NCI-H2171 (cell line): ENCODE results near the gene TFAP2D.

ENCODE experiments used
- DNase-seq: peaks from one replicate; lab custom pipeline; 2025; lab: John Stamatoyannopoulos, UW

Gene TFAP2D

DNA sequence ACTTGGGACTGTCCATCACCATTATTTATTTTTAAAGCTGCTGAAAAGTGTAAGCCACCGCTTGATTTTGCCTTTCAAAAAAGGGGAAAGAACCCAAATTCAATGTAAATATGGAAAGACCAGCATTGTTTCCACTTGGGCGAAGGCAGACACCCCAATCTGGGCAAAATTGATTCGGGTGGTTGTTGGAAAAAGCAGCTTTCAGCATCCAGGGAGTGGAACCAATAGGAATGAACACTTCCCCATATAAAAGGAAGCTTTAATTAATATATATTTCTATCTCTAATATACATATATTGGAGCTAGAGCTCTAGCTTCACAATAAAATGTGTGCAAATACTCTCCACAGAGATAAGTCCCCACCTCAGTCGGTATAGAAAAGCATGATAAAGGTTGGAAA, at the start of gene TFAP2D:
Gene TFAP2D (plus strand): TSS at position 301 of the 400 bp plus-strand sequence. CDS start 530 bp downstream, outside the sequence.
- DNase-seq: no peak

DNA sequence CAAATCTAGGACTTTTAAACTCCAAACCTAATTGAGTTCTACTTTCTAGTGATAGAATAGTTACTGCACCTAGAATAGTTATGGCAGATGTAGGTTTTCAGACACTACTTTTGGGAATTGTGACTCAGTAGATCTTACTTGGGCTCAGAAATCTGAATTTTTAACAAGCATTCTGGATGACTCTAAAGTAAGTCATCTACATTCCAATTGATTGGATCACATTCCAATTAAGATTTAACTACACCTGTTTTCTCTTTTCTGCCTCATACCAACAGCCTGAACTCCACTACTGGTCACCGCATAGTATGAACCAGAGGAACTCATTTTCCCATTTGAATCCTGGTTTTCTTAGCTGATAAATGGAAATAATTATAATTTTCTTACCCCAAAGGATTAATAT, 49.5 kb upstream of the TFAP2D start:
- no peak for DNase-seq

- DNase-seq: no peak
Observed at GRCh38 chr6:50666089-50666488, 47.2 kb upstream of the TFAP2D start.

DNA sequence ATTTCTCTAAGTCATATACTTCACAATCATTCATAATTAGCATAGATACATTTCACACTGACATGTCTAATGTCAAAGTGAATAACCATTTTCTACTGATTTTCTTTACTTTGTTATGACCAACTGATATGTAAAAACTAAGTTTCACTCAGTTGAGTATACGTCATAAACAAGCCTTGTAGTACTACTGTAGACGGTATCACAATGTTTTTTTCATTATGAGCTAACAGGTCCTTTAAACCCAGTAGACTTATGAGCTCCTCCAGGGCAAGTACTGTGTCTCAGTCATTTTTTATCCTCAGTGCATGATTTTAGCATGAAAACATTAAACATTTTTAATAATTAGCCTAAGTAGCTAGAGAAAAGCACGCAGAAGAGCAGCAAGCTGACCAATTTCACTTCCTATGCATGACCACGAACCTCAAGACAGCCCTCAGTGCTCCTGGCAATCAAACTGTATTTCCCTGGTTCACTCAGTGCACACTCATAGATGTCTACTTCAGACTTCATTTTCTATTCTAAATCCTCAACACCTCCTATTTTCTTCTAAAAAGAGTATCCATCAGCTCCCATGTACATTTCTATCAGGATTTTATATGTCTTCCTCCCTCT, 32.0 kb upstream of the TFAP2D start:
- no peak for DNase-seq

DNA sequence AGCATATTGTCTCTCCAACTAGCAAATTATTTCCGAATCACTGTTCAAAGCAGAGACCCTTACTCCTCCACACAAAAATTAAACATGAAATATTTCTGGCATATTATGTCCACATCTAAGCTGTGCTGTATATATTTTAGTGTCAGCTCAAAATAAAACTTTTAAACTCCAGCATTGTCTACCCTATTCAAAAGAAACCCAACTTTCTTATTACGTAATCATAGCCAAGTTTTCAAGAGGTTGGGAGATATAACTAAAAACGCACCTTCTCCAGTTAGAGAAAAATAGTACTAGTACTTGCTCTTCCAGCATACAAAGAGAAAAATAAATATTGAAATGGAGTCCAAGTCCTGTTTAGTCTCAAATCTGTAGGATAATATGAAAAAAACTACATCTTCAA, 24.1 kb upstream of the TFAP2D start:
- no peak for DNase-seq

GRCh38 chr6:50691814-50692495, 21.4 kb upstream of the TFAP2D start:
- no peak for DNase-seq

GRCh38 chr6:50698546-50698945, 14.8 kb upstream of the TFAP2D start:
- no peak for DNase-seq

- DNase-seq: no peak
Observed at GRCh38 chr6:50699051-50699775, 14.1 kb upstream of the TFAP2D start.

GRCh38 chr6:50706575-50706974, 6.8 kb upstream of the TFAP2D start:
- DNase-seq: no peak

GRCh38 chr6:50707191-50707590, 6.1 kb upstream of the TFAP2D start:
- no peak for DNase-seq

GRCh38 chr6:50707652-50708300, 5.5 kb upstream of the TFAP2D start:
- DNase-seq: no peak

DNA sequence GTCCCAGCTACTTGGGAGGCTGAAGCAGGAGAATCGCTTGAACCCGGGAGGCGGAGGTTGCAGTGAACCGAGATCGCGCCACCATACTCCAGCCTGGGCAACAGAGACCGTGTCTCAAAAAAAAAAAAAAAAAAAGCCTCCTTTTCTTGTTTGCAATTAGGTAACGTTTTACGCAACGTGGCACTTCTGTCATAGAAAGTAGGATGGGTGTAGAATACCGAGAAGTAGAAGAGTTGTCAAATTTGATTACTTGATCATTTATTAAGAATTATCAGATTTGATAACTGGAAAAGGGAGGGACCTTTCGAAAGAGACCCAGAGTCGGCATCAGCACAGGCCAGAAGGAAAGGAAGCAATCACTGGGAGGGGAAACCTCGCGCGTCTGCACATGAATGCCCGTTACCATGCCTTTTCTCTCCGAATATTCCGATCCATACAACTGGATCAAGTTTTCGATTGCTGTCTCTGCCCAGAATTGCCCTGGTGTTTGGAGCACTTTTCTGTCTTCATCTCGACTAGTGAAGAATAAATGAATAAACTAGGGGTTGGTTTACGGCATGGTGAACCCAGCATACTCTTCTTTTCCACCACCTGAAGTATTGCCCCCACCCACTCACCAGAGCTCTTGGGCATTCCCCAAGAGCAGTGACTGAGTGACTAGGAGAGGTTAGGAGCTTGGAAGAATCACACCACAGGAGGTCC, 4.5 kb upstream of the TFAP2D start:
- DNase-seq: no peak

DNA sequence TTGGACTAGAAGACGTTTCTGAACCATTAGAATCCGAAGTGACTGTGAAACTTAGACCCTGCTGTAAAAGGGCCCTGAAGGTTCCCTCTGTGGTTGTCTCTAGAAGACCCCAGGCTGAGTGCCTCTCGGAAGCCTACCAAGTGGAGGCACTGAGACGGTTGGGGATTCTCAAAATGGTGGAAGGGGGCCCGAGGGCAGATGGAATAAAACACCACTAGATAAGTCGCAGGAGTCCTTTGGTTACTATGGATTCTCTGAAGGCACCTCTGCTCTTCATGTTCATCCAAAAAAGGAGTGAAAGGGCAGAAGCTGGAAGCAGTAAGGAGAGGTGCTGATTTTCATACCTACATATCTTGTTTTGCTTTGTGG, 4.0 kb upstream of the TFAP2D start:
- DNase-seq: no peak

DNA sequence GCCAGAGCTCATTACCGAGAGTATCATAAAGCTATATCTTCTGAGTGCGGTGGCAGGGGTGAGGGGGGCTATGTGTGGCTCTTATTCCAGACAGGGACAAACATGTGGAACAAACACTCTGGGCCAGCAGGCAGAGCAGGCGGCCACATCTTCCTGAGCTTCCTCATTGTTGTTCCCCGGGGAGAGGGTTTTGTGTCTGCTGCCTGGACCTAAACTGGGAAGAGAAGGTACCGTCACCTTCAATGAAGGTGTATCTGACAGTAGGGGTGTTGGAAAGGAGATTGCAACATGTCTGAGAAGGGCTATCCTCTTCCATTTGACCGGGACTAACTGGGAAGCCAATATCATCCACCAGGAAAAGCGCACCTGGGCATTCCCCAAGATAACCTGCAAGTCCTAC, 1.6 kb upstream of the TFAP2D start:
- no peak for DNase-seq

DNA sequence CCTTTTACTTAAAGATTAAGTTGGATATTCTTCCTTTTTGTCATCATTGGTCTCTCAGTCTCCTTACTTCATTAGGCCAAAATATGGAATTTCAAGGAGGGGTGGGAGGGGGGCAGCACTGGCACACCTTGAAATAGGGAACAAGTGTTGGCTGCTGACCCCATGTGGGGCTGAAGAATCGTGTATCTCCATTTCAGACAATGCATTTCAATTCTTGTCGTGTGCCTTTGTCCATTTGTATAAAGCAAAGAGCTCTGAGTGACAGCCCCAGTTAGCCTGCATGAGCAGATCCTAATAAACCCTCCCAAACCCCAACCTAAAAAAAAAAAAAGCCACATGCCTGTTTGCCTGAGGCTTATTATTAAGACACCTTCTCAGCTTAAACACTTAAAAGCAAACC, 1.0 kb upstream of the TFAP2D start:
- no peak for DNase-seq

DNA sequence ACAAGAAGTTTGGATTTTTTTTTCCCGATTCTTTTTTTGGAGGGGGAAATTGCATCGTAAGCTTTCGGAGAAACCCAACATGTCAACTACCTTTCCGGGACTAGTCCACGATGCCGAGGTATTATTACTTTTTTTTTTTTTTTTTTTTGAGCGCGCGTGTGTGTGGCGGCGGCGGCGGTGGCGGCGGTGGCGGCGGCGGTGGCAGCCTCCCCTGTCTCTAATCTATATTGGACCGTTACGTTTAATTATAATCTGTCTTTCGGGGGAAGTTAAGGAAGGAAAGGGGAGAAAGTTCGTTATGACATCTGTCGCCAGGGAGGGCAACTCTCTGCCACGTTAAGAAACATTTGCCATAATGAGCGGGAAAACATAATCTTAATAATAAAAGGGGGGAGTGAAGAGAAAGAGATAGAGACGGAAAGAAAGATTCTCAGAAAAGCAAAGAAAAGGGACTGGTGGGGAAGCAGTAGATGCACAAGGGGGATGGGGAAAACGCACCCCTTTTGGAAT, 706 bp downstream of the TFAP2D start:
- no peak for DNase-seq

DNA sequence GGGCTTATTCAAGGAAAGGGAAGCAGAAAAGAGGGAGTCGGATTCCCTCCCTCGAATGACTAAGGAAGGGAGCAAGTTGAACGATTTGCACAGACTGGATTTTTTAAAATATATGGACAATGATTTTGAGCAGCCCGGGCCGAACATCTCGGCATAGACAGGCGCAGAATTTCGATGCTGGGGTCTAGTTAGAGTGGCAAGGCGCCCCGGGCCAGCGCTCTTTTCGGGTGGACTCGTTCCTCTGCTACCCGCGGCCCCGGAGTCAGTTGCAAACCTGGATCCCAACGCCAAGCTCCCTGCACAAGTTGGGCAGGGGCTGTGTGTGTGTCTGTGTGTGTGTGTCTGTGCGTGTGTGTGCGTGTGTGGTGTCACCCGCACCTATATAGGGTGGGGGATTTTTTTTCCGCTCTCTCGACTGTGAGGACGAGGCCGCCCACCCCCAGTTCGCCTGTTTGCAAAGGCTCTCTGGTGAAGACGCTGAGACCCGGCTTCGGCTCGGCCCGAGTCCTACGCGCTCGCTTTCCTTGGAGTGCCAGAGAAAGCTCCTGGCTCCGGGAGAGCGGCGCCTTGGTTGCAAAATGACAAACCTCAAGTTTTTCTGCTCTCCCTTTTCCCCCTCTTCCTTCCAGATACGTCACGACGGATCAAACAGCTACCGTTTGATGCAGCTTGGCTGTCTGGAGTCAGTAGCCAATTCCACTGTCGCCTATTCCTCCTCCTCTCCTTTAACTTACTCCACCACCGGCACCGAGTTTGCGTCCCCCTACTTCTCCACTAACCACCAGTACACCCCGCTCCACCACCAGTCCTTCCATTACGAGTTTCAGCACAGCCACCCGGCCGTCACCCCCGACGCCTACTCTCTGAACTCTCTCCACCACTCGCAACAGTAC, 1.4 kb downstream of the TFAP2D start:
- DNase-seq: no peak

GRCh38 chr6:50716899-50717509, 3.7 kb downstream of the TFAP2D start:
- DNase-seq: no peak

- DNase-seq: no peak
Observed at GRCh38 chr6:50717734-50718457, 4.6 kb downstream of the TFAP2D start.

DNA sequence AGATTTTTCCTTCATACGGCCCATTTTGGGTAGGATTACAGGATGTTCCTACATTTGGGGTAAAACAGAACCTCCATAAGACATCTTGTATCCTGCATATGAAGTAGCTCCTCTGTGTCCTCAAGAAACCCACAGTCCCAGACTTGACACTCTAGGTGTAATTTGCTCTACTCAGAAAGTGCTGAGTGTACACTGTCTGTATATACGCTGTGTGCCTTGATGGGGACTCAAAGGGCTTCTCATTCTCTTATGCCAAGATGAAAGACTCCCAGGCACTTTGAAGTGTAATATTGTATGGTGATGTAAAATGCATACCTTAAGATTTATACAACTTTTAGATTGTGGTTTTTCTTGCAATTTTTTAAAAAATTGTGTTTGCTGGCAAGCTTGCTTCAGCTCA, 5.2 kb downstream of the TFAP2D start:
- DNase-seq: no peak
